Measurements from ENCODE around the gene TAF11L10.
"Not testable (repeated sequence)": the region's sequence is repeated elsewhere in the genome, so short reads cannot be mapped to it uniquely, and the experiment has no call there.

TAF11L10 gene

DNA sequence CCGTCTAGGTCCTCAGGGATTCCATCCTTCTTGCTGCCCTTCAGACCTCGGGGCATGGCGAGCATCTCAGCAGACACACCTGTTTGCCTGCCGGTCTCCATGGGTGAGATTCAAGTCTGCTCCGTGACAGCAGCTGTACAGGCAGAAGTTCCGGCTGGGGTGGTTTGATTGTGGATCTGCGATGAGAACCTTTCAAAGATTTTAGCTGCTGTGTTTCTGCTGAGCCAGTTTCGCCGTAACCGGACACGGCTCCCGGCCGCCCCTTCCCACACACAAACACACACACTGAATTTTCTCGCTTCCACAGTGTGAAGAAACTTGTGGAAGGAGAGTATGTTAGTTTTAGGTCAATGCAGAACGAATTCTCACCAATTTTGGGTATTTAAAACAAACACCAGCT lies at the start of gene TAF11L10:
TSS of gene TAF11L10 (minus strand) at position 101 of the 400 bp plus-strand sequence.
- DNase-seq (ENCODE audit: low spot score): not testable (repeated sequence)

DNA sequence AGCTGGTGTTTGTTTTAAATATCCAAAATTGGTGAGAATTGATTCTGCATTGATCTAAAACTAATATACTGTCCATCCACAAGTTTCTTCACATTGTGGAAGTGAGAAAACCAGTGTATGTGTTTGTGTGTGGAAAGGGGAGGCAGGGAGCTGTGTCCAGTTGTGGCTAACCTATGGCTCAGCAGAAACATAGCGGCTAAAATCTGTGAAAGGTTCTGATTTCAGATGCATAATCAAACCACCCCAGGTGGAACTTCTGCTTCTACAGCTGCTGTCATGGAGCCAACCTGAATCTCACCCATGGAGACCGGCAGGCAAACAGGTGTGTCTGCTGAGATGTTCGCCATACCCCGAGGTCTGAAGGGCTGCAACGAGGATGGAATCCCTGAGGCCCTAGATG lies 36.5 kb upstream of the TAF11L10 start, which contains the start of gene TAF11L14:
TSS of gene TAF11L14 (plus strand) at position 301 of the 400 bp plus-strand sequence.
- no peak for DNase-seq (ENCODE audit: low spot score)

DNA sequence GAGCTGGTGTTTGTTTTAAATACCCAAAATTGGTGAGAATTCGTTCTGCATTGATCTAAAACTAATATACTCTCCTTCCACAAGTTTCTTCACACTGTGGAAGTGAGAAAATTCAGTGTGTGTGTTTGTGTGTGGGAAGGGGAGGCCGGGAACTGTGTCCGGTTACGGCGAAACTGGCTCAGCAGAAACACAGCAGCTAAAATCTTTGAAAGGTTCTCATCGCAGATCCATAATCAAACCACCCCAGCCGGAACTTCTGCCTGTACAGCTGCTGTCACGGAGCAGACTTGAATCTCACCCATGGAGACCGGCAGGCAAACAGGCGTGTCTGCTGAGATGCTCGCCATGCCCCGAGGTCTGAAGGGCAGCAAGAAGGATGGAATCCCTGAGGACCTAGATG lies 34.2 kb upstream of the TAF11L10 start, which contains the start of gene TAF11L13:
TSS of gene TAF11L13 (plus strand) at position 301 of the 400 bp plus-strand sequence.
- not testable (repeated sequence) for DNase-seq (ENCODE audit: low spot score)

DNA sequence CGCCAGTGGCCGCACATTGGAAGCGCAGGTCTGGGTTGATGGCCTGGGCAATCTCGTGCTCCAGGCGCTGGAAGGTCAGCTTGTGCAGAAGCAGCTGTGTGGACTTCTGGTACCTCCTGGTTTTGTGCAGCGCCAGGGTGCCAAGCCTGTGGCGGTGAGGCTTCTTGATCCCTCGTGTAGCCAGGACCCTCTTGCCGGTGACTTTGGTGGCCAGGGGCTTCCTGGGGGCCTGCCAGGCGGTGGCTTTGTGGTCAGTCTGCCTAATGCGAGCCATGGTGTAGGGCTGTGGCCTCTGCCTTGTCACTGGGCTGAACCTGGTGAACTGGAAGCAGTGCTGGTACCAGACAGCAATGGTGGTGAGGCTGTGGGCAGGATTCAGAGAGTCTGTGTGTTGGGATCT lies 28.1 kb upstream of the TAF11L10 start:
- DNase-seq (ENCODE audit: low spot score): no peak

DNA sequence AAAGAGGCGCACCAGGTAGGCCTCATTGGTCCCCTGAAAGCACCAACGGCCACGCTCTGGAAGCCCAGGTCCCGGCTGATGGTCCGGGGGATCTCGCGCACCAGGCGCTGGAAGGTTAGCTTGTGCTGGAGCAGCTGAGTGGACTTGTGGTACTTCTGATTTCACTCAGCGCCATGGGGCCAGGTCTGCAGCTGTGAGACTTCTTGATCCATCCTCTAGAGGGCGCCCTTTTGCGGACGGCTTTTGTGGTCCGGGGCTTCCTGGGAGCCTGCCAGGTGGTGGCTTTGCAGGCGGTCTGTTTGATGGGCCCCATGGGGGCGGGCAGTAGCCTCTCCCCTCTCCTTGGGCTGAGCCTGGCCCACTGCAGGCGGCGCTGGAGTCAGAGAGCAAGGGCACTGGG lies 23.0 kb upstream of the TAF11L10 start:
- peak; percentile 74 for DNase-seq (ENCODE audit: low spot score)

DNA sequence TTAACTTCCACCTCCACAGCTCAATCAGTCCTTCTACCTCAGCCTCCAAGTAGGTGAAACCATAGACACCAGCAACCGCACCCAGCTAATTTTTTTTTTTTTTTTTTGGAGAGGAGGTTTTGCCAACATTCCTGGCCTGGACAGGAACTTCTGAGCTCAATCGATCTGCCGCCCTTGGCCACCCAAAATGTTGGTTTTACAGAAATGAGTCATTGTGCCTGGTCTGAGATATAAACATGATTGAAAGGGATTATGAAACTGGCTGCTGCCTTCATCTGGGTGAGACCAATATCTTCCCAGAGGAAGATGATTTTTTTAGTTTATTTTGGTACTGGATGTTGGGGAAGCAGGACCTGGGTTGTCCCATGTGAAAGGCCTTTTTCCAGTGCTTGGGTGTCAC lies 21.7 kb upstream of the TAF11L10 start:
- no peak for DNase-seq (ENCODE audit: low spot score)

DNA sequence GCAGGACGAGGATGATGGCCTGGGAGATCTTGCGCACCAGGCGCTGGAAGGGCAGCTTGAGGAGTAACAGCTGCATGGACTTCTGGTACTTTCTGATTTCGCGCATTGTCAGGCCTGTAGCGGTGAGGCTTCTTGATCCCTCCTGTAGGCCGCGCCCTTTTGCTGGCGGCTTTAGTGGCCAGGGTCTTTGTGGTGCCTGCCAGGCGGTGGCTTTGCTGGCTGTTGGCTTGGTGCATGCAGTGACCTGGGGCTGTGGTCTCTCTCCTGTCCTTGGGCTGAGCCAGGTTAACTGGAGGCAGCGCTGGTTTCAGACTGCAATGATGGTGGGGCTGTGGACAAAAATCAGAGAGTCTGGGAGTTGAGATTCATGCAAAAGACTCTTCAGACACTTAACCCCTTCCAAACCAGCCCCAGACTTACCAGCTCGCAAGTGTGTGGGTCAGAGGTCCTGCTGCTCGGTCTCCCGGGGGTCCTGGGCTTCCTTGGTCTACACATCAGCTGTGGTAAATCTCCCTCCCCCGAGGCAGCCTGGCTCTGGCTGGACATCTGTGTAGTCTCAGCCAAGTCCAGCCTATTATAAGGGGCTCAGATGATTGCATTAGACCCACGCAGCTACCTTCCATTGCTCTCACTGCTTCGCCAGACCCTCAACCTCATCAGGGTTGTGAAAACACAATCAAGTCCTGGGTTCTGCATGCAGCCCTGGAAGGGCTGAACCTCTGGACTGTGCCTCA lies 17.4 kb upstream of the TAF11L10 start:
- DNase-seq (ENCODE audit: low spot score): no peak

DNA sequence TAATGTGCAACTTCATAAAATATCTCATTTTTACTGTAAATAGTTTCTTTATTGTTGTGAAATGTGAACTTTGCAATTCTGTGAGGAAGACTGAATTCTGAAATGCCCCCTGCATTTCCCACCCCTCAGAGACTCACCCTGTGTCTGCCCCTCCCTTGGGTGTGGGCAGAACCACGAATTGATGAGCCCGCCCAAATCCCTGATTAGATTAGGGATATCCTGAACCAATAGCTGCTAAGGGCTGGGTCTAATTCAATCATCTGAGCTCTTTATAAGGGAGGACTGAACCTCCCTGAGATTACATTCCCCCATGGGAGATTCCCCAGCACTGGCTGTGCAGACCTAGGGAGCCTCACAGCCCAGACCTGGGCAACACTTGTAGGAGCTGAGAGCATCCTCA lies 12.5 kb upstream of the TAF11L10 start, which contains the start of gene TAF11L12:
TSS of gene TAF11L12 (plus strand) at position 301 of the 400 bp plus-strand sequence.
- not testable (repeated sequence) for DNase-seq (ENCODE audit: low spot score)

DNA sequence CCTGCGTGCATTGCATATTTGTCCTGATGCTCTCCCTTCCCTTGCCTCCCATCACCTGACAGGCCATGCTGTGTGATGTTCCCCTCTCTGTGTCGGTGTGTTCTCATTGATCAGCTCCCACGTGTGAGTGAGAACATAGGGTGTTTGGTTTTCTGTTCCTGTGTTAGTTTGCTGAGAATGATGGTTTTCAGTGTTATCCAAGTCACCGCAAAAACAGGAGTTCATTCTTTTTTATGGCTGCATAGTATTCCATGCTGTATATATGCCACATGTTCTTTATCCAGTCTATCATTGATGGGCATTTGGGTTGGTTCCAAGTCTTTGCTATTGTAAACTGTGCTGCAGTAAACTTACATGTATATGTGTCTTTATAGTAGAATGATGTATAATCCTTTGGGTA lies 9.8 kb upstream of the TAF11L10 start:
- DNase-seq (ENCODE audit: low spot score): not testable (repeated sequence)

DNA sequence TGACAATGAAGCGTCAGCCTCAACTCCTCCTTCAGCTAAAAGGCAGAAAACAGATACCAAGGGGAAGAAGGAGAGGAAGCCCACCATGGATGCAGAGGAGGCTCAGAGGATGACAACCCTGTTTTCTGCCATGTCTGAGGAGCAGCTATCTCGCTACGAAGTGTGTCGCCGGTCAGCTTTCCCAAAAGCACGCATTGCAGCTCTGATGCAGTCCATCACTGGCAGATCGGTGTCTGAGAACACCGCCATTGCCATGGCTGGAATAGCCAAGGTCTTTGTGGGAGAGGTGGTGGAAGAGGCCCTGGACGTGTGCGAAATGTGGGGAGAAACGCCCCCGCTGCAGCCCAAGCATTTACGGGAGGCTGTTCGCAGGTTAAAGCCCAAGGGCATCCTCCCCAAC lies 7.3 kb upstream of the TAF11L10 start:
- no peak for DNase-seq (ENCODE audit: low spot score)

DNA sequence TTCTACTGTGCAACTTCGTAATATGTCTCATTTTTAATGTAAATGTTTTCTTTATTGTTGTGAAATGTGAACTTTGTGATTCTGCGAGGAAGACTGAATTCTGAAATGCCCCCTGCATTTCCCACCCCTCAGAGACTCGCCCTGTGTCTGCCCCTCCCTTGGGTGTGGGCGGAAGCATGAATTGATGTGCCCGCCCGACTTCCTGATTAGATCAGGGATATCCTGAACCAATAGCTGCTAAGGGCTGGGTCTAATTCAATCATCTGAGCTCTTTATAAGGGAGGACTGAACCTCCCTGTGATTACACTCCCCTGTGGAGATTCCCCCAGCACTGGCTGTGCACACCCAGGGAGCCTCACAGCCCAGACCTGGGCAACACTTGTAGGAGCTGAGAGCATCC lies 6.3 kb upstream of the TAF11L10 start, which contains the start of gene TAF11L11:
TSS of gene TAF11L11 (plus strand) at position 304 of the 400 bp plus-strand sequence.
- DNase-seq (ENCODE audit: low spot score): not testable (repeated sequence)

DNA sequence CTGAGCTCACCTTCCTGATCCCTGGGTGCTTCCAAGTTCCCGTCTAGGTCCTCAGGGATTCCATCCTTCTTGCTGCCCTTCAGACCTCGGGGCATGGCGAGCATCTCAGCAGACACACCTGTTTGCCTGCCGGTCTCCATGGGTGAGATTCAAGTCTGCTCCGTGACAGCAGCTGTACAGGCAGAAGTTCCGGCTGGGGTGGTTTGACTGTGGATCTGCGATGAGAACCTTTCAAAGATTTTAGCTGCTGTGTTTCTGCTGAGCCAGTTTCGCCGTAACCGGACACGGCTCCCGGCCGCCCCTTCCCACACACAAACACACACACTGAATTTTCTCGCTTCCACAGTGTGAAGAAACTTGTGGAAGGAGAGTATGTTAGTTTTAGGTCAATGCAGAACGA lies 3.4 kb downstream of the TAF11L10 start, which contains the start of gene TAF11L9:
TSS of gene TAF11L9 (minus strand) at position 140 of the 400 bp plus-strand sequence.
- DNase-seq (ENCODE audit: low spot score): not testable (repeated sequence)

DNA sequence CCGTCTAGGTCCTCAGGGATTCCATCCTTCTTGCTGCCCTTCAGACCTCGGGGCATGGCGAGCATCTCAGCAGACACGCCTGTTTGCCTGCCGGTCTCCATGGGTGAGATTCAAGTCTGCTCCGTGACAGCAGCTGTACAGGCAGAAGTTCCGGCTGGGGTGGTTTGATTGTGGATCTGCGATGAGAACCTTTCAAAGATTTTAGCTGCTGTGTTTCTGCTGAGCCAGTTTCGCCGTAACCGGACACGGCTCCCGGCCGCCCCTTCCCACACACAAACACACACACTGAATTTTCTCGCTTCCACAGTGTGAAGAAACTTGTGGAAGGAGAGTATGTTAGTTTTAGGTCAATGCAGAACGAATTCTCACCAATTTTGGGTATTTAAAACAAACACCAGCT lies 6.8 kb downstream of the TAF11L10 start, which contains the start of gene TAF11L8:
TSS of gene TAF11L8 (minus strand) at position 101 of the 400 bp plus-strand sequence.
- not testable (repeated sequence) for DNase-seq (ENCODE audit: low spot score)

DNA sequence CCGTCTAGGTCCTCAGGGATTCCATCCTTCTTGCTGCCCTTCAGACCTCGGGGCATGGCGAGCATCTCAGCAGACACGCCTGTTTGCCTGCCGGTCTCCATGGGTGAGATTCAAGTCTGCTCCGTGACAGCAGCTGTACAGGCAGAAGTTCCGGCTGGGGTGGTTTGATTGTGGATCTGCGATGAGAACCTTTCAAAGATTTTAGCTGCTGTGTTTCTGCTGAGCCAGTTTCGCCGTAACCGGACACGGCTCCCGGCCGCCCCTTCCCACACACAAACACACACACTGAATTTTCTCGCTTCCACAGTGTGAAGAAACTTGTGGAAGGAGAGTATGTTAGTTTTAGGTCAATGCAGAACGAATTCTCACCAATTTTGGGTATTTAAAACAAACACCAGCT lies 12.0 kb downstream of the TAF11L10 start, which contains the start of gene TAF11L7:
TSS of gene TAF11L7 (minus strand) at position 101 of the 400 bp plus-strand sequence.
- DNase-seq (ENCODE audit: low spot score): not testable (repeated sequence)

Data from iPS-NIHi11 (cell line).